Endodermal cell (in vitro differentiated cells): Measurements from ENCODE around the gene MPZL2. TPM values are rescaled to one million over a fixed set of nuclear protein-coding genes. Genes with fewer than 3 reads are reported as not detected.

Experiments used
- DNase-seq: peaks from one replicate; pipeline ENCODE4 v3.0.0-alpha.2; 2017
- H3K27ac ChIP-seq: 2 replicates; pipeline ENCODE4 v1.5.1; 2013; ENCODE audit warnings: mild to moderate bottlenecking, low read depth, low read length, moderate library complexity
- H3K27me3 ChIP-seq: 2 replicates; pipeline ENCODE4 v1.6.1; 2013; ENCODE audit warnings: mild to moderate bottlenecking, low read length, moderate library complexity; ENCODE audit not compliant: insufficient read depth, control insufficient read depth, poor library complexity, severe bottlenecking
- H3K36me3 ChIP-seq: 2 replicates; pipeline ENCODE4 v1.7.0; 2013; ENCODE audit warnings: mild to moderate bottlenecking, low read length, moderate library complexity; ENCODE audit not compliant: control insufficient read depth, insufficient read depth
- H3K4me1 ChIP-seq: one replicate; pipeline ENCODE4 v1.7.0; 2013; ENCODE audit warnings: low read length; ENCODE audit not compliant: control insufficient read depth, insufficient read depth
- H3K4me3 ChIP-seq: 2 replicates; pipeline ENCODE4 v1.5.1; 2013; ENCODE audit warnings: mild to moderate bottlenecking, low read length, moderate library complexity
- H3K9ac ChIP-seq: 2 replicates; pipeline ENCODE4 v1.6.1; 2013; ENCODE audit warnings: mild to moderate bottlenecking, low read length, moderate library complexity; ENCODE audit not compliant: poor library complexity, severe bottlenecking; ENCODE audit errors: extremely low read depth
- H3K9me3 ChIP-seq: 2 replicates; pipeline ENCODE4 v1.6.1; 2013; ENCODE audit warnings: mild to moderate bottlenecking, low read length, moderate library complexity; ENCODE audit not compliant: control insufficient read depth
- H3K27ac Mint-ChIP-seq: 2 replicates; pipeline ENCODE4 v1.8.0; 2020; ENCODE audit warnings: mixed read lengths
- H3K27me3 Mint-ChIP-seq: 2 replicates; pipeline ENCODE4 v1.8.0; 2021; ENCODE audit warnings: mild to moderate bottlenecking, mixed read lengths; ENCODE audit not compliant: insufficient read depth
- H3K36me3 Mint-ChIP-seq: 2 replicates; pipeline ENCODE4 v1.8.0; 2020; ENCODE audit warnings: low read depth, mixed read lengths
- H3K4me1 Mint-ChIP-seq: 2 replicates; pipeline ENCODE4 v1.8.0; 2020; ENCODE audit warnings: mixed read lengths
- H3K4me3 Mint-ChIP-seq: 2 replicates; pipeline ENCODE4 v1.8.0; 2020; ENCODE audit warnings: mild to moderate bottlenecking, moderate library complexity, mixed read lengths
- H3K9me3 Mint-ChIP-seq: 2 replicates; pipeline ENCODE4 v1.8.0; 2020; ENCODE audit warnings: mild to moderate bottlenecking, mixed read lengths
- WGBS, 2 experiments: methylation state at CpG; one replicate each; pipeline versions ENCODE4 v1.1.5 to v1.1.7; 2013; ENCODE audit warnings: missing lambda C conversion rate in 2 of 2, mixed read lengths in 1 of 2; ENCODE audit not compliant: insufficient coverage in 1 of 2, insufficient read length in 1 of 2; 5-methylcytosine and 5-hydroxymethylcytosine counted together
- total RNA-seq, 2 donors: library from RNA; stranded (reverse); fragmentation: NEBNext Ultra II Directional in 1 of 2; extraction: Animal tissue kit (Norgen Biotek cat#: 25700) in 1 of 2; gene quantifications; 2 replicates in 1 of 2; 3 replicates in 1 of 2; pipeline ENCODE4 v1.2.1, GENCODE V29; 2021
- TF ChIP-seq, protein P1 (sequence below): fragments of 200-600 bp; sonication (generic); conservative IDR thresholded peaks from 2 replicates; pipeline ENCODE4 v1.5.0; 2021; ENCODE audit warnings: antibody characterized with exemption, mild to moderate bottlenecking

MPZL2 gene
- total RNA-seq, 2 donors from 2014 or later = 3.2 to 4.4 TPM

DNA sequence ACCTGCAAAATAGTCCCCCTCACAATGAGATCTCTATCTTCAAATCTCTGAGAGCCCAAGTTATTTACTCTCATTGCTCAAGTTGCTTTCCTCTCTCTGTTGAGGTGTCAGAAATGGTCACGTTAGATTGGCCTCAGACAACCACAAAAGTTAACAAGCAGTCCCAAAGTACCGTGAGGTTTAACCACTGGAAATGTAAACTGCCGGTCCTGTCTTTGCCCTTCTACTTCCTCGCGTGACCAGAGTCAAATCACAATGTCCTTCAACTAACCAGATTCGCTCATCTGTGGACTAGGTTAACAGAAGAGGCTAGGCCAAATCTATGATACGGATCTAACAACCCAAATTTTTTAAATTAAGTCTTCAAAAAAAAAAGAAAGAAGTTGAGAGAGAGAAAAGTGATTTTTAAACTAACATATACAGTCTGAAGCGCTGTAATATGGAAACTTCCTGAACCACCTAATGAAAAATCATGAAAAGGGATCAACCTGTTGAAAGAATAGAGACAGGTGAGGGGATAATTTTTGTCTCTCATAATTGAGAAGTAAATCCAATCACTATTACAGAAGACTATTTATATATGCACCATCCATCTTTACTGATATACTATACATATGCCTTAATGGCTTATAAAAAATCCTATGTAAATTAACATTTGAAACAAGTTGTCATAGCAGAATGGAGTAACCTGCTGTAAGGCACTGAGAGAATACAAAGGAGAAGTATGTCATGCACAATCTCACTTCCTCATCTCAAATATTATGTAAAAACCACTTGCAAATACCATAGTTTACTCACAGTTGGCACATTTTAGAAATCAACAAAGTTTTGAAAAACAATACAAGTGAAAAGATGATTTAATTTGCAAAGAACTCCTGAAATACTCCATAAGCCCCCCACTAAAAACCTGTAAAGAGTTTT is 36.0 kb downstream of the MPZL2 start:
- H3K9ac ChIP-seq = no peak overlapping the region
- 95 to 98% methylated on average over 5 to 7 of the region's 8 CpGs for WGBS, 2 experiments
- DNase-seq = no peak
- no peaks in the 10 kb centered on the region for H3K36me3 ChIP-seq
- H3K4me3 Mint-ChIP-seq = no peak overlapping the region
- no peaks in the 10 kb centered on the region for H3K36me3 Mint-ChIP-seq
- no peak overlapping the region for H3K27ac ChIP-seq
- no peaks in the 10 kb centered on the region for H3K27me3 ChIP-seq
- H3K4me1 ChIP-seq = no peaks in the 10 kb centered on the region
- H3K9me3 Mint-ChIP-seq = no peaks in the 10 kb centered on the region
- no peaks in the 10 kb centered on the region for H3K4me1 Mint-ChIP-seq
- H3K4me3 ChIP-seq = no peak overlapping the region
- H3K27me3 Mint-ChIP-seq = peaks cover 9% of the 10 kb centered on the region
- TF ChIP-seq, protein P1, sequence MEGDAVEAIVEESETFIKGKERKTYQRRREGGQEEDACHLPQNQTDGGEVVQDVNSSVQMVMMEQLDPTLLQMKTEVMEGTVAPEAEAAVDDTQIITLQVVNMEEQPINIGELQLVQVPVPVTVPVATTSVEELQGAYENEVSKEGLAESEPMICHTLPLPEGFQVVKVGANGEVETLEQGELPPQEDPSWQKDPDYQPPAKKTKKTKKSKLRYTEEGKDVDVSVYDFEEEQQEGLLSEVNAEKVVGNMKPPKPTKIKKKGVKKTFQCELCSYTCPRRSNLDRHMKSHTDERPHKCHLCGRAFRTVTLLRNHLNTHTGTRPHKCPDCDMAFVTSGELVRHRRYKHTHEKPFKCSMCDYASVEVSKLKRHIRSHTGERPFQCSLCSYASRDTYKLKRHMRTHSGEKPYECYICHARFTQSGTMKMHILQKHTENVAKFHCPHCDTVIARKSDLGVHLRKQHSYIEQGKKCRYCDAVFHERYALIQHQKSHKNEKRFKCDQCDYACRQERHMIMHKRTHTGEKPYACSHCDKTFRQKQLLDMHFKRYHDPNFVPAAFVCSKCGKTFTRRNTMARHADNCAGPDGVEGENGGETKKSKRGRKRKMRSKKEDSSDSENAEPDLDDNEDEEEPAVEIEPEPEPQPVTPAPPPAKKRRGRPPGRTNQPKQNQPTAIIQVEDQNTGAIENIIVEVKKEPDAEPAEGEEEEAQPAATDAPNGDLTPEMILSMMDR = no peak
- H3K9me3 ChIP-seq = no peaks in the 10 kb centered on the region
- H3K27ac Mint-ChIP-seq = no peak overlapping the region

DNA sequence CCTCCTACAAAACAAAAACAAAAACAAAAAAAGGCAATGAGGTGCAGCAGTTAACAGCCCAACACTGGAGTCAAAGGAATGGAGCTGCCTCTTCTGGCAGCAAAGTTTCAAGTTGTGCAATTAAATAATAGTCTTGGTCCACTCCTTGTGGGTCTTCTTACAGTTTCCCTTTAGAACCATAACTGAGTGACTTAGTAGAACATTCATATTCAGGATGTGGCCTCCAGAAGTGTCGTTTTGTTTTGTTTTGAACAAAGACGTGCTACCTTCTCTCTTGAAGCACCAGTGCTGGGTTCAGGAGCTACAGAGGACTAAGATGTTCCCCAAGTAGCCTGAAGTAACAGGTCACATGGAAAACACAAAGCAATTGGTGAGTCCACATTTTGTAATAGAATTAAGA is 37.3 kb downstream of the MPZL2 start:
- Mint-ChIP-seq H3K4me1 (no peaks in the 10 kb centered on the region), H3K4me3 (no peak overlapping the region), H3K9me3 (no peaks in the 10 kb centered on the region), H3K27me3 (peaks cover 11% of the 10 kb centered on the region), H3K36me3 (no peaks in the 10 kb centered on the region), H3K27ac (no peak overlapping the region)
- Histone ChIP-seq H3K9ac (no peak overlapping the region), H3K4me3 (no peak overlapping the region), H3K27ac (no peak overlapping the region), H3K36me3 (no peaks in the 10 kb centered on the region), H3K27me3 (no peaks in the 10 kb centered on the region), H3K9me3 (no peaks in the 10 kb centered on the region), H3K4me1 (no peaks in the 10 kb centered on the region)
- WGBS, 2 experiments = 92% methylated on average over 2 of the region's 2 CpGs
- no peak for DNase-seq
- TF ChIP-seq, protein P1 = no peak

DNA sequence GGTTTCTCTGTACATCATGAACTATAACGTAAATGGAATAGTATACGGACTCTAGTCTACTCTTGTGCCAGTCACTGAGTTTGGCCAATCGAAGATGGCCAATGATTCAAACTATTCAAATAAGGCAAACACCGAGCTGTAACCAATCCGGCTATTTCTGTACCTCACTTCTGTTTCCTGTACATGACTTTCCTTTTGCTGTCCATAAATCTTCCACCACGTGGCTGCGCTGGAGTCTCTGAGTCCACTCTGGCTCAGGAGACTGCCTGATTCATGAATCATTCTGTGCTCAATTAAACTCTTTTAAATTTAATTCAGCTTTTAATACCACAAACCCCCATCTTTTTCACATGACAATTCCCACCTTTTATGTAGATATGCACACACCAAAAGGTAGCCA is 37.8 kb downstream of the MPZL2 start:
- peaks cover 11% of the 10 kb centered on the region for H3K27me3 Mint-ChIP-seq
- no peak overlapping the region for H3K4me3 Mint-ChIP-seq
- no peak overlapping the region for H3K27ac Mint-ChIP-seq
- Histone ChIP-seq H3K36me3 (no peaks in the 10 kb centered on the region), H3K4me3 (no peak overlapping the region), H3K27me3 (no peaks in the 10 kb centered on the region), H3K9me3 (no peaks in the 10 kb centered on the region), H3K27ac (no peak overlapping the region), H3K9ac (no peak overlapping the region), H3K4me1 (no peaks in the 10 kb centered on the region)
- H3K36me3 Mint-ChIP-seq = no peaks in the 10 kb centered on the region
- no peaks in the 10 kb centered on the region for H3K9me3 Mint-ChIP-seq
- WGBS, 2 experiments = 94 to 95% methylated on average over 7 of the region's 7 CpGs
- TF ChIP-seq, protein P1 = no peak
- DNase-seq = no peak
- H3K4me1 Mint-ChIP-seq = no peaks in the 10 kb centered on the region
